ENCODE data around the gene DENND6B.

DNA sequence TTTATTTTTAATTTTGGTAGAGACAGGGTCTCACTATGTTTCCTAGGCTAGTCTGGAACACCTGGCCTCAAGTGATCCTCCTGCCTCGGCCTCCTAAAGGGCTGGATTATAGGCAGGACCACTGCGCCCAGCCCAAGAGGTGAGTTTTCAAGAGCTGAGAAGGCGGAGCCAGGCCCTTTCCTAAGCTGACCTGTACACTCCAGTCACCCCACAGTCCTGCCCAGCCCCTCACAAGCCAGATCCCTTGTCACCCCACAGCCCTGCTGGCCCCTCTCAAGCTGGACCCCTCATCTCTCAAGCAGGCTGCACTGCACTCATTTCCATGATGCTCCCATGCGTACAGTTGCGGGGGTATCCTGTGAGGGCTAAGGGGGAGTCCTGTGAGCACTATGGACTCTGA, 2.9 kb downstream of the DENND6B start:
- TF ChIP-seq, protein P1, sequence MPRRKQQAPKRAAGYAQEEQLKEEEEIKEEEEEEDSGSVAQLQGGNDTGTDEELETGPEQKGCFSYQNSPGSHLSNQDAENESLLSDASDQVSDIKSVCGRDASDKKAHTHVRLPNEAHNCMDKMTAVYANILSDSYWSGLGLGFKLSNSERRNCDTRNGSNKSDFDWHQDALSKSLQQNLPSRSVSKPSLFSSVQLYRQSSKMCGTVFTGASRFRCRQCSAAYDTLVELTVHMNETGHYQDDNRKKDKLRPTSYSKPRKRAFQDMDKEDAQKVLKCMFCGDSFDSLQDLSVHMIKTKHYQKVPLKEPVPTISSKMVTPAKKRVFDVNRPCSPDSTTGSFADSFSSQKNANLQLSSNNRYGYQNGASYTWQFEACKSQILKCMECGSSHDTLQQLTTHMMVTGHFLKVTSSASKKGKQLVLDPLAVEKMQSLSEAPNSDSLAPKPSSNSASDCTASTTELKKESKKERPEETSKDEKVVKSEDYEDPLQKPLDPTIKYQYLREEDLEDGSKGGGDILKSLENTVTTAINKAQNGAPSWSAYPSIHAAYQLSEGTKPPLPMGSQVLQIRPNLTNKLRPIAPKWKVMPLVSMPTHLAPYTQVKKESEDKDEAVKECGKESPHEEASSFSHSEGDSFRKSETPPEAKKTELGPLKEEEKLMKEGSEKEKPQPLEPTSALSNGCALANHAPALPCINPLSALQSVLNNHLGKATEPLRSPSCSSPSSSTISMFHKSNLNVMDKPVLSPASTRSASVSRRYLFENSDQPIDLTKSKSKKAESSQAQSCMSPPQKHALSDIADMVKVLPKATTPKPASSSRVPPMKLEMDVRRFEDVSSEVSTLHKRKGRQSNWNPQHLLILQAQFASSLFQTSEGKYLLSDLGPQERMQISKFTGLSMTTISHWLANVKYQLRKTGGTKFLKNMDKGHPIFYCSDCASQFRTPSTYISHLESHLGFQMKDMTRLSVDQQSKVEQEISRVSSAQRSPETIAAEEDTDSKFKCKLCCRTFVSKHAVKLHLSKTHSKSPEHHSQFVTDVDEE (CRISPR knock-in tag; IDR thresholded peaks at IDR 0.05) = no peak
- TF ChIP-seq CSDC2 (CRISPR knock-in tag; IDR thresholded peaks at IDR 0.05) (no peak), ARNTL (CRISPR knock-in tag; IDR thresholded peaks at IDR 0.05; ENCODE audit: borderline replicate concordance, low read depth) (no peak), RARB (CRISPR knock-in tag; IDR thresholded peaks at IDR 0.05) (no peak), SNAI2 (CRISPR knock-in tag; IDR thresholded peaks at IDR 0.05) (no peak), ISL1 (CRISPR knock-in tag; IDR thresholded peaks at IDR 0.05) (no peak)
- TF ChIP-seq, protein P2, sequence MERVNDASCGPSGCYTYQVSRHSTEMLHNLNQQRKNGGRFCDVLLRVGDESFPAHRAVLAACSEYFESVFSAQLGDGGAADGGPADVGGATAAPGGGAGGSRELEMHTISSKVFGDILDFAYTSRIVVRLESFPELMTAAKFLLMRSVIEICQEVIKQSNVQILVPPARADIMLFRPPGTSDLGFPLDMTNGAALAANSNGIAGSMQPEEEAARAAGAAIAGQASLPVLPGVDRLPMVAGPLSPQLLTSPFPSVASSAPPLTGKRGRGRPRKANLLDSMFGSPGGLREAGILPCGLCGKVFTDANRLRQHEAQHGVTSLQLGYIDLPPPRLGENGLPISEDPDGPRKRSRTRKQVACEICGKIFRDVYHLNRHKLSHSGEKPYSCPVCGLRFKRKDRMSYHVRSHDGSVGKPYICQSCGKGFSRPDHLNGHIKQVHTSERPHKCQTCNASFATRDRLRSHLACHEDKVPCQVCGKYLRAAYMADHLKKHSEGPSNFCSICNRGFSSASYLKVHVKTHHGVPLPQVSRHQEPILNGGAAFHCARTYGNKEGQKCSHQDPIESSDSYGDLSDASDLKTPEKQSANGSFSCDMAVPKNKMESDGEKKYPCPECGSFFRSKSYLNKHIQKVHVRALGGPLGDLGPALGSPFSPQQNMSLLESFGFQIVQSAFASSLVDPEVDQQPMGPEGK (CRISPR knock-in tag; IDR thresholded peaks at IDR 0.05; ENCODE audit: borderline replicate concordance) = no peak
- TF ChIP-seq, protein P3, sequence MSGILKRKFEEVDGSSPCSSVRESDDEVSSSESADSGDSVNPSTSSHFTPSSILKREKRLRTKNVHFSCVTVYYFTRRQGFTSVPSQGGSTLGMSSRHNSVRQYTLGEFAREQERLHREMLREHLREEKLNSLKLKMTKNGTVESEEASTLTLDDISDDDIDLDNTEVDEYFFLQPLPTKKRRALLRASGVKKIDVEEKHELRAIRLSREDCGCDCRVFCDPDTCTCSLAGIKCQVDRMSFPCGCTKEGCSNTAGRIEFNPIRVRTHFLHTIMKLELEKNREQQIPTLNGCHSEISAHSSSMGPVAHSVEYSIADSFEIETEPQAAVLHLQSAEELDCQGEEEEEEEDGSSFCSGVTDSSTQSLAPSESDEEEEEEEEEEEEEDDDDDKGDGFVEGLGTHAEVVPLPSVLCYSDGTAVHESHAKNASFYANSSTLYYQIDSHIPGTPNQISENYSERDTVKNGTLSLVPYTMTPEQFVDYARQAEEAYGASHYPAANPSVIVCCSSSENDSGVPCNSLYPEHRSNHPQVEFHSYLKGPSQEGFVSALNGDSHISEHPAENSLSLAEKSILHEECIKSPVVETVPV (CRISPR knock-in tag; IDR thresholded peaks at IDR 0.05) = no peak
